HG03039 (cell line): ENCODE measurements around the gene PDE4B.

Experiments used
- ATAC-seq: cut with Tn5 transposase; IDR thresholded peaks from one replicate; pipeline ENCODE4 v1.9.1; 2021; ENCODE audit warnings: mild to moderate bottlenecking, moderate library complexity; ENCODE audit not compliant: unreplicated experiment

PDE4B gene

GRCh38 chr1:66348776-66349175 is 556.1 kb downstream of the PDE4B start:
- ATAC-seq: no peak

DNA sequence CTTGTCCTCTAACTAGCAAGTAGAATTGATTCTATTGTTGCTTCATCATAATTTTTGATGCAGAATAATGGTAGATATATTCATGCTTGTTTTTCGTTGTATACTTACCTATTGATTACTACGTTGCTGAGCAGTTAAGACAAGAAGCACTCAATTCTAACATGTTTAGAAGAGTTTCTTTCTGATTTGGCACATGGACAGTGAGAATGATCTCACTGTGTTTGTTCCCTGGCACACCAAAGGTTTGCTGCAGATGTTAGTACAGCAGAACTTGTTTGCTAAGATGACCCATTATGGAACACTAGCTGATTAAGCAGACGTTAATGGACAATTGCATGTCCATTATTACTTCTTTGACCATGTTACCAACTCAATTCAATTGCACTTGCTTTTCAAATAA is 556.5 kb downstream of the PDE4B start:
- ATAC-seq: no peak

- peak; percentile 62 for ATAC-seq
Measured at GRCh38 chr1:66350001-66350547, 557.4 kb downstream of the PDE4B start.

DNA sequence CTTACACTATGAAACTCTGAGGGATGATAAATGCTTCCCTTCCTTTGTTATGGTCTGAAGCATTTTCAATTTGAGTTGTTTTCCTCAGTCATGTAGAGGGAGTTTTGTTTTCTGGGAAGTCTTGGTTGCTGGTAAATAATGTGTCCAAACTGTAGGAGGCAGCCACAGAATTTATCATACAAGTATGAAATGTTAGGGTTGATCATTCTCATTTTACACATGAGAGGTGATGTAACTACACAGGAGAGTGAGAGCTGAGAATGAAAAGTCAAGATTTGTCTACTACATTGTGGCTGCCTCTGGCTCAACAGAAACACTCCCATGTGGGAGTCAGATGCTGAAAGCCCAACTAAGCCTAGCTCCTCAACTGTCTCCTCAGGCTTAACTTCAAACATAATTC is 558.8 kb downstream of the PDE4B start:
- peak; percentile 38 for ATAC-seq

DNA sequence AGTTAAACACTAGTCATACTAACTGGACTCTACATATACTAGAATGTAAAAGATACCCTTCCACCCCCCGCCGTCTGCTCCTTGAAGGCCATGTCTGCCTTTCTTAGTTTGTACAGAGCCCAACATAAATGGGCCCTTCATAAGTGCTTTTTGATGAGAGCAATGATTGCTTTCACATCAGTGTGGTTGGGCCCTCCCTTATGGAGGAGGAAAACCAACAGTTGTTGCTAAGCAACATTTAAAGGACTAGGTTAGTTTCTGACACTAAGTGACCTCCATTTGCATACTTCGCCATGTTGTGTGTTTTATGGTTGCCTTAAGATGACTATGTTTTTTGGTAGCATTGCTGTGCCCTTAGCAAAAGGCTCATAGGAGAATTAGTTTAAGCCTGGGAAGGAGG is 559.2 kb downstream of the PDE4B start:
- peak; percentile 31 for ATAC-seq

- no peak for ATAC-seq
Measured at GRCh38 chr1:66352792-66353191, 560.1 kb downstream of the PDE4B start.

GRCh38 chr1:66353257-66353656 is 560.6 kb downstream of the PDE4B start:
- ATAC-seq: no peak

DNA sequence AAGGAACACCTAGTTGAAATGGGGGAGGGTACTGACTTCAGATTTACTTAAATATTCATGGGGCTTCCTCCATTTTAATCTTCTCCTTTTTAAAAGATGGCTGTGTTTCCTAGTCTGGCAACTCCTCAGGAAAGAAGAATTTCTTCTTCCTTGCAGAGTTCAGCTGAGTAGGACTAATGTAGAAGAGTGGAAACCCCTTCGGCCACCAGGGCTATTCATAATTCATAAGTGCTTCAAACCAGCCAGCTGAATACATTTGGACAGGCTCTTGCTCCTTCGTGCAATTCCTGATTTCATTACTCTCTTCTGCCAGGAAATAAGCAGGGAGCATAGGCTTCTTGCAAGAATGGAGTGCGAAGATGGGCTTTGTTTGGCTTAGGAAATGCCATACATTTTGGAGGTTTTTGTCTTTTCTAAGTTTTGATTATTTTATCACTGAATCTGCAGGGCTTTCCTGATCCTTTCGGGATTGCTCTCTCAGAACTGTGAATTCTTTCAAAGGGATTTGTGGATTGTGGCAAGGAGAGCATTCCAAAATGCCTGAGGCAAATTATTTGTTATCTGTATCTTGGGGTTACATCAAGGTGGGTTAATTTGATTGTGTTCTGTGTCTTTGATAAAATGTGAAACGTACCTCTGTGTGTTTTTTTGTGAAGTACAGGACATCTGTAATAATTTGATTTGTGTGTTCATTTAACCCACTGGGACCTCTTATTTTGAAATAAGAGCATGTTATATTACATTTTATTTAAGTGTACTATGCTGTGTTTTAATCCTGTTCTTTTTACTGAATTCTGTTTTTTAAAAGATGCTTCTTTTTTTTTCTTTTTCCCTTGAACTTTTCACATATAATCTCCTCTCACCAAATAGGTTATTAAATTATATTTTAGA is 561.9 kb downstream of the PDE4B start:
- no peak for ATAC-seq

- ATAC-seq: no peak
Measured at GRCh38 chr1:66355756-66356155, 563.1 kb downstream of the PDE4B start.

DNA sequence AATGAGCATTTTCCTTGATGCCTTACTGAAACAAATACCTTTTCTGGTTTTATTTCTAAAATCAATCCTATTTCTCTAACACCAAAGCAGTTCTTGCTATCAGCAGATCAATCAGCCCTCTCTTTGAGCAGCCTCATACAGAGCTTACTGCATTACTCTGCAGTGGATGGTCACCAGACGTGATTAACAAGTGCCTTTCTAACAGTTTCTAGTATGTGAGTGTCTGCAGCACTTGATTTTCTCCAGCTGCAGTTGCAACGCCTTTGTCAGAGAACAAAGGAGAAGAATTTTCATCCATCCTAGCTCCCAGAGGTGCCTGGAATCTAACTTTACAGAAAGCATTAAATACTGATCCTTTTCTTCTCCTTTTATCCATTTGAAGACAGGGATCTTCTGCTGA is 563.9 kb downstream of the PDE4B start:
- no peak for ATAC-seq

DNA sequence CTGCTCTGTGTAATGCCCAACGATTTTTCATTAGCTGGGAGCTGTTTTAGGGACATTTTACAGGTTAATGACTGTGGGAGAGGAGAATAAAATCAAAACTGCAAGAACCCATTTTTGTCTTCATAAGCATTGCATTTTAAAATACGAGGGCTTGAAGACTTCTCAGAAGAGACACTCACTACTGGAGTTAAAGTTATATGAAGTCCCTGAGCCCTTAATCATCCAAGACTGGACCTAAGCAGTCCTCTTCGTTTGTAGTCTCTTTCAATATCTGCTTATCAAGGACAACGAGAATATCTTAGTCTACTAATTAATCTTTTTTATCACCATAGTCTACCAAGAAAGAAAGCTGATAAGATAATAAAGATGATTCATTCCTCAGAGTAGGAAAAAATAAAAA is 564.3 kb downstream of the PDE4B start:
- ATAC-seq: no peak

DNA sequence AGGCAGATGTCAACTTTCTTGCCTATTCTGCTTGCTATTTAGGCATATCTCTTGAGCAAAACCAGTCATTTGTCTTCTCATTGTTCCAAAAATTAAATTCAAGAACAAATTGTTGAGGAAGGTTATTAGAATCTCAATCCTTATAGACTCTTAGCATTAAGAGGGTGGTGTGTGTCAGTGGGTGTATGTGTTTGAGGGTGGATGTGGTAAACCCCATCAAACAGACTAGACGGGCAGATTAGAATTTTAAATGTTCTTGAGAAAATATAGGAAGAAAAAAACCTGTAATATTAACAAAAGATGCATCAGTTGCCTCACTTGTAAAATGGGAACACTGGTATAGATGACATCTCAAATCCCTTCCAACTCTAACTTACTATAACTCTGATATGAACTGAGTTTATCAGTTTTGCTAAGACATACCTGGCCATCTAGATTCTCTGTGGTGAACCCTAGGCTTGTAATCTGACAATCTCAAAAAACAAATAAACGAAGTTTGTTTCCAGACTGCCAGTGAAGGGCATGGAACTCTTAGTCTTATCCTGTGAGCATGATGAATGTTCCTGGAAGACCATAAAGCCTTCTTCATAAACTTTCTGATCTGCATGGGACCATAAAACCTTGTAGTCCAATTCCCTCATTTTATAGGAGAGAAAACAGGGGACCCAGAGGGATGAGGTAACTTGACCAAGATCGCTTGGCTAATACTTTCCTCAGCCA is 564.9 kb downstream of the PDE4B start:
- ATAC-seq: no peak

GRCh38 chr1:66359269-66359668 is 566.6 kb downstream of the PDE4B start:
- ATAC-seq: no peak

- ATAC-seq: no peak
Measured at GRCh38 chr1:66359815-66360214, 567.1 kb downstream of the PDE4B start.

DNA sequence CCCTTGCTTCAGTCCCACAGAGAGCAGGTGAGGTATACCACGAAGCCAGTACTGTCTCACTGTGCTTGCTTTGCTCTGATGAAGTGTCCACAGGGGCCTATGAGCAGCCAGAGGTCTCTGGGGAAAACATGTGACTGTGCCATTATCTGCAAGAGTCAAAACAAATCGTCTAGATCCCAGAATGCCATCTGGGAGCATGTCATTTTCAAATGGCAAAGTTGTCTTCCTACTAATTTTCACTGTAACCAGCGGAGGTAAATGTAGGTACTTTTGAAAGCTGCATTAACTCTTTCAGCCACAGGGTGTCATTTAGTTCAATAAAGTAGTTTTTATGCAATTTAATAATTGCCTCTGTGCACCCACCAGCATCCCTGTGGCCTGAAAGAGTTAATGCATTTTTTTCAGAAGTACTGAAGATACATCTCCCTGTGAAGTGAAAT is 567.6 kb downstream of the PDE4B start:
- ATAC-seq: no peak

DNA sequence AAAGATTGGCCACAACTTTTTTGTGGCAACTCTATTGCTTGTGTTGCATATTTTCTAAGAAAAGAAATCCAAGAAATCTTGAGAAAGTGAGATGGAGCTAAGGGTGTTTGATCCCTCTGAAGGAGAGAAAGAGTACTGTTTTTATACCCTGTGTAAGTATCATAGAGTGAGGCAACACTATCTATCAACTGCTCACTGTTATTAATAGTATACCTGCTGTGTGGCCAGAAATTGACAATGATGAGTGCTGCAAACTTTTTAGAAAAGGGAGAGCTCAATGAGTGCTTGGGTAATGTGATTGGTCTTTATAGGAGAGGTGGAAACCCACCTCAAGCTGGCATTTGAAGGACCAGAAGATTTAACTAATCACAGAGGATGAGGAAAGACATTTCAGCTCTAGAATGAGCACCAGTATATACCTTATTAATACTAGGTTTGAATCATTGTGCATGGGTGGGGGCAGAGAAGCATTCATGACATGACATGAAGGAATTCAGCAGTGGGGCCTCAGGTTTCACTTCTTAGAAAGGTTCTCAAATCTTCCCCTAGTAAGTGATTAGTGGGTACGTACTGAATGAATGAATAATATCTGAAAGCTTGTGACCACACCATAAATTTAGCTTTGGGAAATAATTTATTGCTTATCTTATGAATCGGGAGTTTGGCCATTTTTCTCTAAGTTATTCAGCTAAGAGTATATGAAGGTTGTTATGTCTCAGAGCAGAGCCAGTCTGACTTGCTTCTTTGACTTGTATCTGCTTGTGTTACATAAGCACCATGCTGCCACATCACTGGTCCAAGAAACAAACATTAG is 572.1 kb downstream of the PDE4B start:
- peak; percentile 67 for ATAC-seq

DNA sequence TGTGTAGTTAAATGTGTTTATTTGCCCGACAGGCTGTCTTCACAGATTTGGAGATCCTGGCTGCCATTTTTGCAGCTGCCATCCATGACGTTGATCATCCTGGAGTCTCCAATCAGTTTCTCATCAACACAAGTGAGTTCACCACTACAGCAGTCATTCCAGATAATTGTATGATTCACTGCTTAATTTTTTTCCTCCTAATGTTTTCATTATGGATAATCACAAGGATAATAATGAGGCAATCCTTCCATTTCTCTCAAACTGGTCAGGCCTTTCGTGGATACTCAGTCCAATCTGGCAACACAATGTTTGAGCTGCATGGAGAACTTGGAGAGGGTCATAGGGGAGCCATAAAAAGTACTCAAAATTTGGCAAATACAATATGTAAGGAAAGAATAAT is 572.9 kb downstream of the PDE4B start:
- no peak for ATAC-seq

DNA sequence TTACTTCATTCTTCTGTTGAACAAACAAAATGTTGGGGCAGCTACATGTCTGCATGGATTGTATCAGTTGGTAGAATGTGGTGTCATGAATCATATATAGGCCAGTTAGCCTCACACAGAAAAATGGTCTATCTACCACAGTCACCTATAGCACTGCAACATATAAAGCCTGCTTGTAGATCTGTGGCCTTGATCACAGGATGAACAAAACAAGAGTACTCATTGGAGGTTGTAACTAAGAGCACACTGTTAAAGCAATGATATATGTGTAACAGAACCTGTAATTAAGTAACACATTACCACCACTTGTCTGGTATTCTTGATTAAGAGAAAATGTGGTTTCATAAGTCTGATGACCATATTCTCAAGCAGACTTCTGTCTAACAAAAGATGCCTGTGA is 573.9 kb downstream of the PDE4B start:
- ATAC-seq: no peak

DNA sequence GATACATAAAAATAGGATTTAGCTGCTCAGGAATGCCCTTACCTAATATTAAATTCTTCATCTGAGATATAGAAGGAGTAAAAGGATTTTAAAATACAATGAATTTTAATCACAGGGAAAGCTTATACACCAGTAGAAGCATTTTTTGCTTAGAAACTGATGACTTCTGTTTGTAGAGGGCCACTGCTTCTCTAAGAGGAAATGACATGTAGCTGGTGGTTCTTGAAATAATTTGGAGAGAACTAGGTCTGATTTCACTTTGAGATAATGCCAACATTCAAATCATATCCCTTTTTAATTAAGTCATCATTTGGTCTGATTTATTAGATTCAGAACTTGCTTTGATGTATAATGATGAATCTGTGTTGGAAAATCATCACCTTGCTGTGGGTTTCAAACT is 574.7 kb downstream of the PDE4B start:
- ATAC-seq: no peak

DNA sequence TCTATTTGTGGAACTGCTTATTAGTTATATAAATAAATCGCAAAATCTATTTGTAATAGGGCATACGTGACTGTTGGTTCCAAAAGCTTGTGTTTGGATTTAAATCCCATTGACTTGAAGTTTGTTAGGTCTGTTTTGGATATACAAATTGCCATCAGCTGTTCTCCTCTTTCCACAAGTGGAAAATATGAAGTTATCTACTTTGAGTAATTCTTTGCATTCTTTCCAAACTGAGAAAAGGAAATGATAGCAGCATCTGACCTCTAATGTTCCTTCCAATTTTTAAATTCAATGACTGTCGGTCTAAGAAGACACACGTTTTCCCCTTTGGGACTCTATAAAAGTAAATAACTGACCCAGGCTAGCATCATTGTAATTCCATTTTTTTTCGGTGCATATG is 575.6 kb downstream of the PDE4B start:
- ATAC-seq: no peak

DNA sequence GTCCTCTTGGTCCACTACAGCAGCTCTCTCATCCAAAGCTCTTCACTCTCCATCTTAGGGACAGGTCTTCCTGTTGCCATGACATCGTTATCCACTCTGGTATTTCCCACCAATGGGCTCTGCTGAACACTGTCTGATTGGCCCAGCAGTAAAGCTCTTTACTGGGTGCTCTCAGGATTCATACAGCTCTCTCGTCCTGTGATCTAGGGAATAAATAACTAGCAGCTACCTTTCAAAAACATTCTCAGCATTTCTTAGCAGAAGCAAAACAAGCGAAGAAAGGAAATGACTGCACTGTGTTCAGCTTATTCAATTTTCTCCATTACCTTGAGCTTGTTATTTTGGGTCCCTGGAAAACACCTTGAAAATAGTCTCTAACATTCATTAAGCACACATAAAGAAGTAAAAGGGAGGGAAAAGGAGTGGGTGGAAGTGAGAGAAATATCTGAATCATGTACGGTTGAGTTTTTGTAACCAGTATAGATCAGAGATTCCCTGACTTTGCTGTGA is 577.8 kb downstream of the PDE4B start:
- ATAC-seq: peak; percentile 25
